COLO829 (cell line): Measurements from ENCODE around the gene SPOCK1.

ENCODE experiments used
- DNase-seq: peaks from one replicate; pipeline ENCODE4 v3.0.0; 2012; ENCODE audit warnings: low spot score

The SPOCK1 gene

GRCh38 chr5:137441476-137441875 is 57.6 kb downstream of the SPOCK1 start:
- DNase-seq: no peak

GRCh38 chr5:137440795-137441194 is 58.3 kb downstream of the SPOCK1 start:
- DNase-seq: no peak

GRCh38 chr5:137439645-137440044 is 59.5 kb downstream of the SPOCK1 start:
- DNase-seq: no peak

- DNase-seq: no peak
Observed at GRCh38 chr5:137438932-137439331, 60.2 kb downstream of the SPOCK1 start.

- no peak for DNase-seq
Observed at GRCh38 chr5:137437774-137438173, 61.4 kb downstream of the SPOCK1 start.

GRCh38 chr5:137433539-137433938 is 65.6 kb downstream of the SPOCK1 start:
- DNase-seq: no peak

- DNase-seq: no peak
Observed at GRCh38 chr5:137432376-137432775, 66.8 kb downstream of the SPOCK1 start.

GRCh38 chr5:137431051-137431450 is 68.1 kb downstream of the SPOCK1 start:
- no peak for DNase-seq

GRCh38 chr5:137415231-137415681 is 83.9 kb downstream of the SPOCK1 start:
- DNase-seq: no peak

- no peak for DNase-seq
Observed at GRCh38 chr5:137414112-137414755, 84.9 kb downstream of the SPOCK1 start.

- no peak for DNase-seq
Observed at GRCh38 chr5:137412136-137412535, 87.0 kb downstream of the SPOCK1 start.

GRCh38 chr5:137410234-137411010 is 88.7 kb downstream of the SPOCK1 start:
- no peak for DNase-seq

GRCh38 chr5:137409736-137410135 is 89.4 kb downstream of the SPOCK1 start:
- DNase-seq: no peak

GRCh38 chr5:137407090-137407489 is 92.0 kb downstream of the SPOCK1 start:
- DNase-seq: no peak

- DNase-seq: no peak
Observed at GRCh38 chr5:137405393-137405792, 93.7 kb downstream of the SPOCK1 start.

GRCh38 chr5:137403869-137404268 is 95.3 kb downstream of the SPOCK1 start:
- DNase-seq: no peak

GRCh38 chr5:137402436-137403187 is 96.5 kb downstream of the SPOCK1 start:
- no peak for DNase-seq

- no peak for DNase-seq
Observed at GRCh38 chr5:137401946-137402345, 97.2 kb downstream of the SPOCK1 start.

- no peak for DNase-seq
Observed at GRCh38 chr5:137400571-137400970, 98.6 kb downstream of the SPOCK1 start.

GRCh38 chr5:137399911-137400310 is 99.2 kb downstream of the SPOCK1 start:
- no peak for DNase-seq

- no peak for DNase-seq
Observed at GRCh38 chr5:137398751-137399150, 100.4 kb downstream of the SPOCK1 start.

GRCh38 chr5:137398154-137398553 is 101.0 kb downstream of the SPOCK1 start:
- DNase-seq: no peak
